ENCODE measurements around the gene POLR3A.

- TF ChIP-seq CTCF (CRISPR knock-in tag; IDR thresholded peaks at IDR 0.05) = 0 out of 2 replicates have a peak, but pooled peaks have one; percentile 10
- no peak for TF ChIP-seq FIP1L1 (IDR thresholded peaks at IDR 0.05; ENCODE audit: borderline replicate concordance, insufficient read depth, low read depth, low read length)
- TF ChIP-seq MTA1 (CRISPR knock-in tag; IDR thresholded peaks at IDR 0.05; ENCODE audit: borderline replicate concordance) = no peak
- TF ChIP-seq, protein P1, sequence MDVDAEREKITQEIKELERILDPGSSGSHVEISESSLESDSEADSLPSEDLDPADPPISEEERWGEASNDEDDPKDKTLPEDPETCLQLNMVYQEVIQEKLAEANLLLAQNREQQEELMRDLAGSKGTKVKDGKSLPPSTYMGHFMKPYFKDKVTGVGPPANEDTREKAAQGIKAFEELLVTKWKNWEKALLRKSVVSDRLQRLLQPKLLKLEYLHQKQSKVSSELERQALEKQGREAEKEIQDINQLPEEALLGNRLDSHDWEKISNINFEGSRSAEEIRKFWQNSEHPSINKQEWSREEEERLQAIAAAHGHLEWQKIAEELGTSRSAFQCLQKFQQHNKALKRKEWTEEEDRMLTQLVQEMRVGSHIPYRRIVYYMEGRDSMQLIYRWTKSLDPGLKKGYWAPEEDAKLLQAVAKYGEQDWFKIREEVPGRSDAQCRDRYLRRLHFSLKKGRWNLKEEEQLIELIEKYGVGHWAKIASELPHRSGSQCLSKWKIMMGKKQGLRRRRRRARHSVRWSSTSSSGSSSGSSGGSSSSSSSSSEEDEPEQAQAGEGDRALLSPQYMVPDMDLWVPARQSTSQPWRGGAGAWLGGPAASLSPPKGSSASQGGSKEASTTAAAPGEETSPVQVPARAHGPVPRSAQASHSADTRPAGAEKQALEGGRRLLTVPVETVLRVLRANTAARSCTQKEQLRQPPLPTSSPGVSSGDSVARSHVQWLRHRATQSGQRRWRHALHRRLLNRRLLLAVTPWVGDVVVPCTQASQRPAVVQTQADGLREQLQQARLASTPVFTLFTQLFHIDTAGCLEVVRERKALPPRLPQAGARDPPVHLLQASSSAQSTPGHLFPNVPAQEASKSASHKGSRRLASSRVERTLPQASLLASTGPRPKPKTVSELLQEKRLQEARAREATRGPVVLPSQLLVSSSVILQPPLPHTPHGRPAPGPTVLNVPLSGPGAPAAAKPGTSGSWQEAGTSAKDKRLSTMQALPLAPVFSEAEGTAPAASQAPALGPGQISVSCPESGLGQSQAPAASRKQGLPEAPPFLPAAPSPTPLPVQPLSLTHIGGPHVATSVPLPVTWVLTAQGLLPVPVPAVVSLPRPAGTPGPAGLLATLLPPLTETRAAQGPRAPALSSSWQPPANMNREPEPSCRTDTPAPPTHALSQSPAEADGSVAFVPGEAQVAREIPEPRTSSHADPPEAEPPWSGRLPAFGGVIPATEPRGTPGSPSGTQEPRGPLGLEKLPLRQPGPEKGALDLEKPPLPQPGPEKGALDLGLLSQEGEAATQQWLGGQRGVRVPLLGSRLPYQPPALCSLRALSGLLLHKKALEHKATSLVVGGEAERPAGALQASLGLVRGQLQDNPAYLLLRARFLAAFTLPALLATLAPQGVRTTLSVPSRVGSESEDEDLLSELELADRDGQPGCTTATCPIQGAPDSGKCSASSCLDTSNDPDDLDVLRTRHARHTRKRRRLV (CRISPR knock-in tag; IDR thresholded peaks at IDR 0.05) = no peak
- no peak for TF ChIP-seq ZNF10 (CRISPR knock-in tag; IDR thresholded peaks at IDR 0.05; ENCODE audit: borderline replicate concordance, low read depth)
- TF ChIP-seq ZNF24 (IDR thresholded peaks at IDR 0.05) = no peak
- peak; percentile 68 for TF ChIP-seq SRF (IDR thresholded peaks at IDR 0.05; ENCODE audit: low read depth, low read length)
These were observed 58.2 kb downstream of the POLR3A start for GRCh38 chr10:77970869-77971803.
